GM12891 (cell line): Measurements from ENCODE around the gene SCFD2.

Experiments
- POLR2AphosphoS5 ChIP-seq: IDR thresholded peaks from 2 replicates; pipeline ENCODE4 v1.6.1; 2011; ENCODE audit warnings: low read depth, low read length, control low read depth
- TAF1 ChIP-seq: IDR thresholded peaks from 2 replicates; pipeline ENCODE4 v1.6.1; 2011; ENCODE audit warnings: low read depth, low read length, control low read depth

DNA sequence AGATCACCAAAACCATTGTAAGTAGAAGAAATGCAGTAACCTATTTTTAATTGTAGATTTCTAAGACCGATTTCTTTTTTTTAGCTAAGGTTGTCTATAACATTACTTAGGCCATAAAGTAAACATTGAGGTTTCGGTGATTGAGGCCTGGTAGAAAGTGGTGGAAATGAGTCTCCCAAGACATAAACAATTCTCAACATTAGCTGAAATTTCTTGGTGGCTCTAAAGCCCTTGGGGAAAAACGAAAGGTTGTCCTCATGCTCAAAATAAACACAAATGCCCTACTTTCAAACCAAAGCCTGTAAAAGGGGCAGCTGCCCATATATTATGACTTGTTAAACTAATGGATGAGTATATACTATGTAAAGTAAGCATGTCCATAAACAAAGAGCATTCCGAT, 98.8 kb downstream of the SCFD2 start:
- TF ChIP-seq POLR2AphosphoS5 (no peak), TAF1 (no peak)
